ENCODE results near the gene NFATC2.

Gene NFATC2

GRCh38 chr20:51429696-51430095 lies 112.8 kb downstream of the NFATC2 start:
- DNase-seq (ENCODE audit: low spot score): no peak

GRCh38 chr20:51429144-51429482 lies 113.4 kb downstream of the NFATC2 start:
- no peak for DNase-seq (ENCODE audit: low spot score)

- DNase-seq (ENCODE audit: low spot score): no peak
Measured at GRCh38 chr20:51428401-51429143, 113.9 kb downstream of the NFATC2 start.

- no peak for DNase-seq (ENCODE audit: low spot score)
Measured at GRCh38 chr20:51427651-51428291, 114.7 kb downstream of the NFATC2 start.

GRCh38 chr20:51426718-51427650 lies 115.5 kb downstream of the NFATC2 start:
- no peak for DNase-seq (ENCODE audit: low spot score)

- no peak for DNase-seq (ENCODE audit: low spot score)
Measured at GRCh38 chr20:51425347-51426106, 117.0 kb downstream of the NFATC2 start.

- no peak for DNase-seq (ENCODE audit: low spot score)
Measured at GRCh38 chr20:51424270-51425117, 118.0 kb downstream of the NFATC2 start.

GRCh38 chr20:51423810-51424209 lies 118.7 kb downstream of the NFATC2 start:
- DNase-seq (ENCODE audit: low spot score): no peak

- DNase-seq (ENCODE audit: low spot score): no peak
Measured at GRCh38 chr20:51423290-51423667, 119.2 kb downstream of the NFATC2 start.

GRCh38 chr20:51422514-51423289 lies 119.8 kb downstream of the NFATC2 start:
- DNase-seq (ENCODE audit: low spot score): no peak

- DNase-seq (ENCODE audit: low spot score): no peak
Measured at GRCh38 chr20:51420805-51421204, 121.7 kb downstream of the NFATC2 start.

- no peak for DNase-seq (ENCODE audit: low spot score)
Measured at GRCh38 chr20:51420111-51420510, 122.4 kb downstream of the NFATC2 start.

GRCh38 chr20:51419646-51420045 lies 122.9 kb downstream of the NFATC2 start:
- DNase-seq (ENCODE audit: low spot score): no peak

GRCh38 chr20:51419231-51419630 lies 123.3 kb downstream of the NFATC2 start:
- no peak for DNase-seq (ENCODE audit: low spot score)

- no peak for DNase-seq (ENCODE audit: low spot score)
Measured at GRCh38 chr20:51418137-51418529, 124.4 kb downstream of the NFATC2 start.

- no peak for DNase-seq (ENCODE audit: low spot score)
Measured at GRCh38 chr20:51417250-51418136, 125.0 kb downstream of the NFATC2 start.

GRCh38 chr20:51416532-51417249 lies 125.8 kb downstream of the NFATC2 start:
- DNase-seq (ENCODE audit: low spot score): no peak

GRCh38 chr20:51413857-51414256 lies 128.7 kb downstream of the NFATC2 start:
- DNase-seq (ENCODE audit: low spot score): no peak

Data from hematopoietic multipotent progenitor cell treated with erythropoietin and hydrocortisone succinate and interleukin-3 and kit ligand, for 17 days (in vitro differentiated cells).